ENCODE data around the gene ZNRF1. TPM values are rescaled to one million over a fixed set of nuclear protein-coding genes. Genes with fewer than 3 reads are reported as not detected.

Gene ZNRF1
- total RNA-seq, 1 donor from 2014 or later, result 22.0 TPM

GRCh38 chr16:75068085-75069031 lies 69.5 kb downstream of the ZNRF1 start:
- DNase-seq, result no peak
- intact Hi-C loops (cut with DNase I), result no loop called here
- ATAC-seq (ENCODE audit: poor library complexity), result no peak

GRCh38 chr16:75070012-75070841 lies 71.4 kb downstream of the ZNRF1 start:
- intact Hi-C loops (cut with DNase I), result no loop called here
- peak; percentile 75 for ATAC-seq (ENCODE audit: poor library complexity)
- DNase-seq, result peak; percentile 86

GRCh38 chr16:75071621-75072020 lies 72.8 kb downstream of the ZNRF1 start:
- ATAC-seq (ENCODE audit: poor library complexity) (no peak), DNase-seq (no peak)
- intact Hi-C loops (cut with DNase I), result no loop called here

- ATAC-seq (ENCODE audit: poor library complexity) (no peak), DNase-seq (no peak)
- intact Hi-C loops (cut with DNase I), result no loop called here
Observed at GRCh38 chr16:75072239-75072947, 73.6 kb downstream of the ZNRF1 start.

GRCh38 chr16:75073545-75074303 lies 74.9 kb downstream of the ZNRF1 start:
- intact Hi-C loops (cut with DNase I), result no loop called here
- no peak for ATAC-seq (ENCODE audit: poor library complexity)
- no peak for DNase-seq

- intact Hi-C loops (cut with DNase I), result no loop called here
- no peak for ATAC-seq (ENCODE audit: poor library complexity)
- no peak for DNase-seq
Observed at GRCh38 chr16:75074304-75074793, 75.5 kb downstream of the ZNRF1 start.

GRCh38 chr16:75074920-75075687 lies 76.3 kb downstream of the ZNRF1 start:
- peak; percentile 51 for DNase-seq
- intact Hi-C loops (cut with DNase I), result no loop called here

GRCh38 chr16:75075688-75076268 lies 77.0 kb downstream of the ZNRF1 start:
- DNase-seq (no peak), ATAC-seq (ENCODE audit: poor library complexity) (no peak)
- intact Hi-C loops (cut with DNase I), result no loop called here

More at GRCh38 chr16:75074920-75075687, 76.3 kb downstream of the ZNRF1 start:
- ATAC-seq (ENCODE audit: poor library complexity), result peak; percentile 56

GRCh38 chr16:75078886-75079285 lies 80.1 kb downstream of the ZNRF1 start:
- intact Hi-C loops (cut with DNase I), result no loop called here
- ATAC-seq (ENCODE audit: poor library complexity), result no peak
- DNase-seq, result no peak

GRCh38 chr16:75079346-75079926 lies 80.6 kb downstream of the ZNRF1 start:
- DNase-seq (no peak), ATAC-seq (ENCODE audit: poor library complexity) (no peak)
- intact Hi-C loops (cut with DNase I), result no loop called here

- intact Hi-C loops (cut with DNase I), result no loop called here
- DNase-seq (no peak), ATAC-seq (ENCODE audit: poor library complexity) (no peak)
Observed at GRCh38 chr16:75080205-75081029, 81.6 kb downstream of the ZNRF1 start.

- no peak for DNase-seq
- no peak for ATAC-seq (ENCODE audit: poor library complexity)
- intact Hi-C loops (cut with DNase I), result no loop called here
Observed at GRCh38 chr16:75081179-75081859, 82.5 kb downstream of the ZNRF1 start.

- no peak for ATAC-seq (ENCODE audit: poor library complexity)
- intact Hi-C loops (cut with DNase I), result no loop called here
- no peak for DNase-seq
Observed at GRCh38 chr16:75083813-75084212, 85.0 kb downstream of the ZNRF1 start.

- ATAC-seq (ENCODE audit: poor library complexity), result no peak
- no peak for DNase-seq
- intact Hi-C loops (cut with DNase I), result no loop called here
Observed at GRCh38 chr16:75085556-75085955, 86.7 kb downstream of the ZNRF1 start.

- intact Hi-C loops (cut with DNase I), result no loop called here
- ATAC-seq (ENCODE audit: poor library complexity) (no peak), DNase-seq (no peak)
Observed at GRCh38 chr16:75086281-75086680, 87.5 kb downstream of the ZNRF1 start.

Measured in Right ventricle myocardium superior (tissue), 1 donor.